Measurements from ENCODE around the gene MALT1. TPM values are rescaled to one million over a fixed set of nuclear protein-coding genes. Genes with fewer than 3 reads are reported as not detected.

MALT1 gene
- total RNA-seq, 1 experiment from 2014 or later, result 19.6 TPM

- no peak overlapping the region for H2AFZ ChIP-seq
- peaks cover 17% of the 10 kb centered on the region for H3K36me3 ChIP-seq (ENCODE audit: low read depth)
- DNase-seq, result no peak
- 0 out of 2 replicates have a peak, but pooled peaks cover 2% of the 10 kb centered on the region for H4K20me1 ChIP-seq (ENCODE audit: insufficient read depth)
- no peak overlapping the region for H3K4me3 ChIP-seq
- H3K4me2 ChIP-seq, result no peak overlapping the region
- H3F3A ChIP-seq (ENCODE audit: insufficient read depth, low read depth), result no peaks in the 10 kb centered on the region
- no TSS peak for BruUV-seq (replicated peaks)
- ChIA-PET POLR2A (ENCODE audit: unreplicated experiment) (no interaction called here), CTCF (no interaction called here)
- no peaks in the 10 kb centered on the region for H3K9me3 ChIP-seq (ENCODE audit: insufficient read depth, low read depth)
- no peaks in the 10 kb centered on the region for H3K27me3 ChIP-seq (ENCODE audit: insufficient read depth, low read depth)
- H3K27ac ChIP-seq, result no peak overlapping the region
- TF ChIP-seq CTCF (conservative IDR thresholded peaks at IDR 0.05), result no peak
- TF ChIP-seq EZH2 (IDR thresholded peaks at IDR 0.05; ENCODE audit: low read depth), result no peak
- H3K9me2 ChIP-seq (ENCODE audit: insufficient read depth), result no peaks in the 10 kb centered on the region
- intact Hi-C loops (cut with micrococcal nuclease; ENCODE audit: unreplicated experiment), result no loop called here
- H3K79me2 ChIP-seq (ENCODE audit: low read depth), result no peaks in the 10 kb centered on the region
- no peaks in the 10 kb centered on the region for H3K4me1 ChIP-seq (replicated peaks; ENCODE audit: insufficient read depth)
These were observed 57.5 kb downstream of the MALT1 start for GRCh38 chr18:58728719-58729118.

- Histone ChIP-seq H2AFZ (no peak overlapping the region), H3K27me3 (ENCODE audit: insufficient read depth, low read depth) (no peaks in the 10 kb centered on the region), H4K20me1 (ENCODE audit: insufficient read depth) (0 out of 2 replicates have a peak, but pooled peaks cover 3% of the 10 kb centered on the region), H3K4me3 (no peak overlapping the region), H3K4me1 (replicated peaks; ENCODE audit: insufficient read depth) (no peaks in the 10 kb centered on the region), H3K9me3 (ENCODE audit: insufficient read depth, low read depth) (no peaks in the 10 kb centered on the region), H3K27ac (no peak overlapping the region), H3F3A (ENCODE audit: insufficient read depth, low read depth) (no peaks in the 10 kb centered on the region), H3K79me2 (ENCODE audit: low read depth) (no peaks in the 10 kb centered on the region), H3K9me2 (ENCODE audit: insufficient read depth) (no peaks in the 10 kb centered on the region), H3K4me2 (no peak overlapping the region), H3K36me3 (ENCODE audit: low read depth) (peaks cover 10% of the 10 kb centered on the region)
- intact Hi-C loops (cut with micrococcal nuclease; ENCODE audit: unreplicated experiment), result no loop called here
- BruUV-seq (replicated peaks), result no TSS peak
- no peak for TF ChIP-seq EZH2 (IDR thresholded peaks at IDR 0.05; ENCODE audit: low read depth)
- no peak for TF ChIP-seq CTCF (conservative IDR thresholded peaks at IDR 0.05)
- no peak for DNase-seq
- POLR2A ChIA-PET (ENCODE audit: unreplicated experiment), result no interaction called here
- CTCF ChIA-PET, result no interaction called here
These were observed 59.4 kb downstream of the MALT1 start for GRCh38 chr18:58730618-58731017.

GRCh38 chr18:58732471-58732870 is 61.2 kb downstream of the MALT1 start:
- CTCF ChIA-PET, result no interaction called here

More at GRCh38 chr18:58732471-58732870, 61.2 kb downstream of the MALT1 start:
- POLR2A ChIA-PET (ENCODE audit: unreplicated experiment), result no interaction called here
- Histone ChIP-seq H3K9me3 (ENCODE audit: insufficient read depth, low read depth) (no peaks in the 10 kb centered on the region), H4K20me1 (ENCODE audit: insufficient read depth) (0 out of 2 replicates have a peak, but pooled peaks cover 3% of the 10 kb centered on the region), H3K27me3 (ENCODE audit: insufficient read depth, low read depth) (no peaks in the 10 kb centered on the region), H3K36me3 (ENCODE audit: low read depth) (peaks cover 18% of the 10 kb centered on the region), H3K9me2 (ENCODE audit: insufficient read depth) (no peaks in the 10 kb centered on the region), H3F3A (ENCODE audit: insufficient read depth, low read depth) (no peaks in the 10 kb centered on the region), H3K79me2 (ENCODE audit: low read depth) (no peaks in the 10 kb centered on the region), H3K27ac (no peak overlapping the region), H3K4me2 (no peak overlapping the region), H3K4me3 (no peak overlapping the region), H2AFZ (no peak overlapping the region), H3K4me1 (replicated peaks; ENCODE audit: insufficient read depth) (no peaks in the 10 kb centered on the region)
- intact Hi-C loops (cut with micrococcal nuclease; ENCODE audit: unreplicated experiment), result no loop called here
- TF ChIP-seq CTCF (conservative IDR thresholded peaks at IDR 0.05), result no peak
- no peak for TF ChIP-seq EZH2 (IDR thresholded peaks at IDR 0.05; ENCODE audit: low read depth)
- no TSS peak for BruUV-seq (replicated peaks)
- DNase-seq, result no peak
